Fibroblast of lung (primary cell): ENCODE results near the gene ITGA8.

ENCODE experiments used
- CTCF ChIP-seq, 2 donors: IDR thresholded peaks in 1 of 2; conservative IDR thresholded peaks in 1 of 2; 1 replicate in 1 of 2; 2 replicates in 1 of 2; pipeline ENCODE4 v1.5.1; 2011 to 2012; ENCODE audit warnings: low read length in 2 of 2, control low read depth in 1 of 2, inconsistent platforms in 1 of 2, low read depth in 1 of 2, mild to moderate bottlenecking in 1 of 2
- EZH2 ChIP-seq: IDR thresholded peaks from 2 replicates; pipeline ENCODE4 v1.5.1; 2012; ENCODE audit warnings: low read length, control low read depth, mild to moderate bottlenecking; ENCODE audit errors: missing control alignments

DNA sequence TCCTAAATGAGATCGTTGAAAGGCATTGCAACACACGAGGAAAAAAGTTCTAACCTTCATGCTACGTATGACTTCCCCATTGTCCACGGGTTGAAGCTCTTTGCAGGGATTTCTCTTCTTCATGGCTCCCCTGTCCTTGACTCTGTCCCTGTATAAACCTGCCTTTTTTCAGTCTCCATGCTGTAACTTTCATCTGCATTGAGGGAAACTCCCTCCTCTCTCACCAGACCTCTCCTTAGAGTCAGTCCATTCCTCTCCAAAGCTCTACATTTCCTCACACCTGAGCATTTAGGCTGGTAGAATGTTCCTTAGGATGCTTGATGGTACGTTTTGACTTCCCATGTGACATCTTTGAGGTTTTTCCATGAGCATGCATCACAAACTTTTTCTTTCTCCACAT lies 214.4 kb downstream of the ITGA8 start:
- no peak for TF ChIP-seq EZH2
- TF ChIP-seq CTCF (conservative IDR thresholded peaks at IDR 0.05 in 1 of 2, IDR thresholded peaks at IDR 0.05 in 1 of 2; ENCODE audit: low read depth in 1 of 2, low read length in 2 of 2), result no peak
